Lower lobe of right lung (tissue), 2 donors: ENCODE measurements around the gene TBXAS1. TPM values are rescaled to one million over a fixed set of nuclear protein-coding genes. Genes with fewer than 3 reads are reported as not detected.

Experiments
- ATAC-seq, 2 donors: fragments of 200-7000 bp; cut with Tn5 transposase; one replicate each; pipeline ENCODE4 v1.9.1; 2020 to 2022; ENCODE audit warnings: mild to moderate bottlenecking in 2 of 2, moderate library complexity in 2 of 2
- DNase-seq: peaks from one replicate; pipeline ENCODE4 v3.0.0-alpha.2; 2020
- H3K27ac ChIP-seq: fragments of 200-600 bp; one replicate; pipeline ENCODE4 v1.8.0; 2022
- H3K27me3 ChIP-seq: fragments of 200-600 bp; one replicate; pipeline ENCODE4 v1.8.0; 2022; ENCODE audit warnings: low read depth
- H3K36me3 ChIP-seq: fragments of 200-600 bp; one replicate; pipeline ENCODE4 v1.8.0; 2022; ENCODE audit warnings: mild to moderate bottlenecking
- H3K4me1 ChIP-seq: fragments of 200-600 bp; one replicate; pipeline ENCODE4 v1.8.0; 2022
- H3K4me3 ChIP-seq: fragments of 200-600 bp; one replicate; pipeline ENCODE4 v1.8.0; 2022; ENCODE audit warnings: mild to moderate bottlenecking
- H3K9me3 ChIP-seq: fragments of 200-600 bp; one replicate; pipeline ENCODE4 v1.8.0; 2022
- intact Hi-C: fragments of 100-400 bp; cut with DNase I; formaldehyde crosslinking; loops from one replicate; pipeline ENCODE4 v1.11.0; 2022
- total RNA-seq: library from RNA; stranded (reverse); fragmentation: NEBNext Ultra II Directional; extraction: Animal tissue kit (Norgen Biotek cat#: 25700); gene quantifications from one replicate; pipeline ENCODE4 v1.2.1, GENCODE V29; 2021
- TF ChIP-seq, protein P1 (sequence below): fragments of 200-600 bp; IDR thresholded peaks from one replicate; pipeline ENCODE4 v1.8.0; 2022; ENCODE audit warnings: antibody characterized with exemption, mild to moderate bottlenecking
- donor health status: DM: no; HTN: yes; CAD: no; lungs with severe emphysema.

The TBXAS1 gene
- total RNA-seq, 1 donor from 2014 or later = 92.6 TPM

DNA sequence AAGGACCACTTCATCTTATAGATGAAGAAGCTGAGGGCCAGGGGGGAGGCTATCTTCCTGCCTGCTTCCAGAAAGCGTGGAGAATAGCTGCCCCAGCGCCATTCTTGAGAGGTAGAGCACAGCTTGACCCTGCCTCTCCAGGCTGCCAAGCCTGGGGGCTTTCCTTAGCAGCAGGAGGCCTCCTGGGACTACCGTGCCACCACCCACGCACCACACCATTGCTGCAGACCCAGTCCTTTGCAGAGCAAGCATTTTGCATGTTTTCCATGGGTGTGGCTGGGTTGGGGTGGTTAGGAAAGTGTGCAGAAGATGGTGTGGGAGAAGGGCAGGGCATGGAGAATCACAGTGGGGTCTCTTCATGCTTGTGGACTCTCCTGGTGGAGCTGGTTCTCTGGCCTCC is 64.9 kb downstream of the TBXAS1 start:
- no peak for DNase-seq
- no peak overlapping the region for H3K4me3 ChIP-seq
- no peak overlapping the region for H3K27ac ChIP-seq
- ATAC-seq = no peak
- no peaks in the 10 kb centered on the region for H3K36me3 ChIP-seq
- TF ChIP-seq, protein P1, sequence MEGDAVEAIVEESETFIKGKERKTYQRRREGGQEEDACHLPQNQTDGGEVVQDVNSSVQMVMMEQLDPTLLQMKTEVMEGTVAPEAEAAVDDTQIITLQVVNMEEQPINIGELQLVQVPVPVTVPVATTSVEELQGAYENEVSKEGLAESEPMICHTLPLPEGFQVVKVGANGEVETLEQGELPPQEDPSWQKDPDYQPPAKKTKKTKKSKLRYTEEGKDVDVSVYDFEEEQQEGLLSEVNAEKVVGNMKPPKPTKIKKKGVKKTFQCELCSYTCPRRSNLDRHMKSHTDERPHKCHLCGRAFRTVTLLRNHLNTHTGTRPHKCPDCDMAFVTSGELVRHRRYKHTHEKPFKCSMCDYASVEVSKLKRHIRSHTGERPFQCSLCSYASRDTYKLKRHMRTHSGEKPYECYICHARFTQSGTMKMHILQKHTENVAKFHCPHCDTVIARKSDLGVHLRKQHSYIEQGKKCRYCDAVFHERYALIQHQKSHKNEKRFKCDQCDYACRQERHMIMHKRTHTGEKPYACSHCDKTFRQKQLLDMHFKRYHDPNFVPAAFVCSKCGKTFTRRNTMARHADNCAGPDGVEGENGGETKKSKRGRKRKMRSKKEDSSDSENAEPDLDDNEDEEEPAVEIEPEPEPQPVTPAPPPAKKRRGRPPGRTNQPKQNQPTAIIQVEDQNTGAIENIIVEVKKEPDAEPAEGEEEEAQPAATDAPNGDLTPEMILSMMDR = no peak
- H3K27me3 ChIP-seq = no peaks in the 10 kb centered on the region
- intact Hi-C loops = no loop called here
- no peaks in the 10 kb centered on the region for H3K9me3 ChIP-seq
- H3K4me1 ChIP-seq = peaks cover 5% of the 10 kb centered on the region

DNA sequence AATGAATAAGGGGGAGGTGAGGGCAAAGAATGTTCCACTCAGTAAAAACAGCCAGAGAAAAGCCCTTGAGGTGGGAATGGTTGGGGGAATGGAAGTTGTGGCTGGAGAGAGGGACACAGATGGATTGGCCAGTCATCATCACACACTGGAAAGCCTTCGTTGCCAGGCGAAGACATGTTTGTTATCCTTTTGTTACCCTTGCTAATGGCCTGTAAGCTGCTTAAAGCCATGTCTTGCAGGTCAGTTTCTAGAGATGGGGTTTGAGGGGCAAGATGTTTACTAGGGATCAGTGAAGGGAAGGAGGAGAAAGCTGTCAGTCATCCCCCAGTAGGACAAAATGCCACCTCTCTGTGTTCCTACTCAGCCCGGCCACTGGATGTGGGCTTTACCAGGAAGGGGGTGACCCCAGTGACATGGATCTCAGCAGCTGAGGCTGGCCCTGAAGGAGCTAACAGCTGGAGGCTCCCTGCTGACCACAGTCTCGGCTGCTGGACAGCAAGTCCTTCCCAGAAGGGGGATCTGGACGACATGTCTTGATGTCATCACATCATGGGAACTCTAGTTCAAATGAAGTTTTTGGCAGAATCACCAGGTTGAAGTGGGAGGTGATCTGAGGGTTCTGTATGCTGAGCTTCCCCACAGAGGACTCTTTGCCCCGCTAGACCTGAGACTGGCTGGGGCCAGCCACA is 66.2 kb downstream of the TBXAS1 start:
- Histone ChIP-seq H3K9me3 (no peaks in the 10 kb centered on the region), H3K27me3 (no peaks in the 10 kb centered on the region), H3K27ac (no peak overlapping the region), H3K36me3 (no peaks in the 10 kb centered on the region), H3K4me1 (peaks cover 5% of the 10 kb centered on the region), H3K4me3 (no peak overlapping the region)
- DNase-seq (no peak), ATAC-seq (no peak)
- intact Hi-C loops = no loop called here
- TF ChIP-seq, protein P1 = no peak

DNA sequence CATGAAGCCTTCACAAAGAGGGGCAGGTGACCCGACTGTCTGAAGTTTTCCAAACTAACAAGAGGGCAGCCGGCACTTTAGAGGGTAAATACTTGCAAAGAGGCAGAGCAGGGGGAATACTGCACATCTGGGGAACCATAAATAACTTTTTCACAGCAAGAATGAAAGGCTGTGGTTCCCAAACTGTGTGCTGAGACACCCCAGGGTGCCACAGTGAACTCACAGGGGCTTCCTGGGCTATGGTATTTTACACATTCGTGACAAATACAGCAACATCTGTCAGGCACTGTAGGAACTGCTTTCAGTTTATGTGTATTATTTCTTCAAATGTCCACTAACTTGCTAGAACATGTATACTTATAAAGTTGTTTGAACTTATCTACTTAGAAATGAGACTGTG is 67.2 kb downstream of the TBXAS1 start:
- no peak overlapping the region for H3K4me3 ChIP-seq
- H3K4me1 ChIP-seq = peaks cover 5% of the 10 kb centered on the region
- H3K9me3 ChIP-seq = no peaks in the 10 kb centered on the region
- TF ChIP-seq, protein P1 = no peak
- no peak overlapping the region for H3K27ac ChIP-seq
- no peak for DNase-seq
- intact Hi-C loops = no loop called here
- no peaks in the 10 kb centered on the region for H3K36me3 ChIP-seq
- ATAC-seq = no peak
- no peaks in the 10 kb centered on the region for H3K27me3 ChIP-seq

DNA sequence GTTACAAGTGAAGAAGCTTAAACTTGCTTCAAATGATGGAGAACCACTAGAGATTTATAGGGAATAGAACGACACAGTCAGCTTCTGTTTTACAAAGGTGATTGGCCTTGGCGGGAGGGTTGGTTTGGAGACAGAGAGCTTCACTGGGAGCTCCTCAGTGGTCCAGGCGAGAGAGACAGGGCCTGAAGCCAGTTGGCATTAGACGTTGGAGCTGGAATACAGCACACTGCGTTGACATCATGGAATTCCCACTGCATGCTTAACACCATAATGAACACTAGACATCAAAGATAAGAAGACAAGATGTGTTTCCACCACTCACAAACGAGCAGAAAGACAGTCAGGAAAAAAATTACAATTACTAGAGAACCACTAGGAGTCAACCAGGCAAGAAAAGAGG is 67.8 kb downstream of the TBXAS1 start:
- H3K4me1 ChIP-seq = peaks cover 5% of the 10 kb centered on the region

DNA sequence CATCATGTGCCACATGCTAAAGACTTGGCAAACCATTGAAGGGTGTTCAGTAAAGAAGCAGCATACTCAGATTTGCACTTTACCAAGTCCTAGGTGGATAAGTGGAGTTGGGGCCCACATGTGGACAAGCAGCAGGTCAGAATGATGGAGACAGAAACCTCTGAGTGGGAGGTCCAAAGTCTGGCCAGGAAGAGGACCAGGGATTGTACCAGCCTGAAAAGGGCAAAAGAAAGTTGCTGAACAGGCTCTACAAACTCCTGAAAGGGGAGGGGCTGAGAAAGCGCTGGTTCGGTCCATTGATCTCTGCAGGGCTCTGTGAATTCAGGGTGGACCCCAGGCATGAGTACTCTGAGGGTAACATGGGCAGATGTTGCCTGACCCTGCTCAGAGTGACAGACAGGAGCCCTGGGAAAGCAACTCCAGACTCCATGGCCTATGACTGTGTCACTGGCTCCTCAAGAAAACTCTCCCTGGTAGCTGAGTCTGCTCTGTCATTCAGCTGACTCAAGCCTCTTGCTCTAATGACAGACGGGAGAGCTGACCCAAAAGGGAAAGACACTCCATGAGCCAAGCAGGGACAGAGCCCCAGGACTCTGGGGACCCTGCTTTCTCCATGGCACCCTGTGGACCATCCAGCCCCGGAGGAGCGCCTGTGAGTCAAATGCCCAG is 68.5 kb downstream of the TBXAS1 start:
- TF ChIP-seq, protein P1 = no peak
- no peaks in the 10 kb centered on the region for H3K27me3 ChIP-seq
- no peak for ATAC-seq

More for the DNA sequence above, 67.8 kb downstream of the TBXAS1 start:
- Histone ChIP-seq H3K27me3 (no peaks in the 10 kb centered on the region), H3K36me3 (no peaks in the 10 kb centered on the region), H3K4me3 (no peak overlapping the region), H3K27ac (no peak overlapping the region), H3K9me3 (no peaks in the 10 kb centered on the region)
- intact Hi-C loops = no loop called here
- no peak for DNase-seq
- ATAC-seq = no peak
- TF ChIP-seq, protein P1 = no peak

More for the DNA sequence above, 68.5 kb downstream of the TBXAS1 start:
- intact Hi-C loops = no loop called here
- Histone ChIP-seq H3K27ac (no peak overlapping the region), H3K9me3 (no peaks in the 10 kb centered on the region), H3K4me1 (peaks cover 5% of the 10 kb centered on the region), H3K4me3 (no peak overlapping the region), H3K36me3 (no peaks in the 10 kb centered on the region)
- DNase-seq = no peak
